Neuronal stem cell (in vitro differentiated cells): ENCODE results near the gene VWF.
"Not testable (repeated sequence)": the region's sequence is repeated elsewhere in the genome, so short reads cannot be mapped to it uniquely, and the experiment has no call there.

ENCODE experiments used
- DNase-seq: peaks from one replicate; pipeline ENCODE4 v3.0.0-alpha.2; 2013; ENCODE audit warnings: low spot score
- H2AFZ ChIP-seq: one replicate; pipeline ENCODE4 v1.6.1; 2013; ENCODE audit warnings: mild to moderate bottlenecking, low read length, inconsistent platforms
- H2AK5ac ChIP-seq: 2 replicates; pipeline ENCODE4 v1.6.1; 2013; ENCODE audit warnings: low read depth, mild to moderate bottlenecking, inconsistent platforms, low read length, moderate library complexity, mixed read lengths
- H2BK120ac ChIP-seq: 2 replicates; pipeline ENCODE4 v1.6.1; 2013; ENCODE audit warnings: low read depth, mild to moderate bottlenecking, inconsistent platforms, low read length, moderate library complexity, mixed read lengths
- H2BK12ac ChIP-seq: one replicate; pipeline ENCODE4 v1.6.1; 2013; ENCODE audit warnings: low read length, inconsistent platforms
- H2BK15ac ChIP-seq: 2 replicates; pipeline ENCODE4 v1.6.1; 2013; ENCODE audit warnings: mild to moderate bottlenecking, low read length, inconsistent platforms, mixed read lengths
- H2BK5ac ChIP-seq: one replicate; pipeline ENCODE4 v1.6.1; 2013; ENCODE audit warnings: inconsistent platforms, mild to moderate bottlenecking, low read length, moderate library complexity
- H3K14ac ChIP-seq: one replicate; pipeline ENCODE4 v1.6.1; 2013; ENCODE audit warnings: low read length, inconsistent platforms
- H3K18ac ChIP-seq: 2 replicates; pipeline ENCODE4 v1.6.1; 2013; ENCODE audit warnings: low read length, inconsistent platforms
- H3K23ac ChIP-seq: 2 replicates; pipeline ENCODE4 v1.6.1; 2013; ENCODE audit warnings: low read depth, mild to moderate bottlenecking, mixed read lengths, low read length, inconsistent platforms; ENCODE audit not compliant: poor library complexity
- H3K27ac ChIP-seq: replicated peaks from 3 replicates; pipeline ENCODE4 v1.5.1; 2013; ENCODE audit warnings: low read length, inconsistent platforms
- H3K27me3 ChIP-seq, 3 experiments: 2 replicates each; pipeline ENCODE4 v1.6.1; 2013; ENCODE audit warnings: low read length in 3 of 3, mild to moderate bottlenecking in 2 of 3, inconsistent platforms in 1 of 3, low read depth in 1 of 3, mixed read lengths in 1 of 3, moderate library complexity in 1 of 3; ENCODE audit not compliant: control insufficient read depth in 3 of 3, insufficient read depth in 3 of 3
- H3K36me3 ChIP-seq, 2 donors: replicated peaks in 1 of 2; 2 replicates each; pipeline ENCODE4 v1.6.1; 2013; ENCODE audit warnings: low read length in 2 of 2; ENCODE audit not compliant: control insufficient read depth in 2 of 2, insufficient read depth in 2 of 2
- H3K4ac ChIP-seq: 2 replicates; pipeline ENCODE4 v1.6.1; 2013; ENCODE audit warnings: inconsistent platforms, mild to moderate bottlenecking, low read length, moderate library complexity
- H3K4me1 ChIP-seq, 2 donors: 1 replicate in 1 of 2; 2 replicates in 1 of 2; pipeline ENCODE4 v1.6.1; 2013; ENCODE audit warnings: low read length in 2 of 2, low read depth in 1 of 2; ENCODE audit not compliant: control insufficient read depth in 2 of 2, insufficient read depth in 1 of 2
- H3K4me2 ChIP-seq: one replicate; pipeline ENCODE4 v1.6.1; 2013; ENCODE audit warnings: mild to moderate bottlenecking, low read length, inconsistent platforms; ENCODE audit not compliant: insufficient read depth, poor library complexity, severe bottlenecking
- H3K4me3 ChIP-seq, 2 donors: 2 replicates each; pipeline ENCODE4 v1.5.1; 2013; ENCODE audit warnings: low read length in 2 of 2, mild to moderate bottlenecking in 2 of 2, inconsistent platforms in 1 of 2, moderate library complexity in 1 of 2
- H3K79me1 ChIP-seq: one replicate; pipeline ENCODE4 v1.6.1; 2013; ENCODE audit warnings: low read depth, mild to moderate bottlenecking, inconsistent platforms, low read length, moderate library complexity
- H3K9ac ChIP-seq: one replicate; pipeline ENCODE4 v1.6.1; 2013; ENCODE audit warnings: mild to moderate bottlenecking, low read depth, low read length, inconsistent platforms; ENCODE audit not compliant: poor library complexity
- H3K9me3 ChIP-seq, 2 donors: replicated peaks in 1 of 2; 2 replicates each; pipeline versions ENCODE3 to v1.6.1; 2013; ENCODE audit warnings: low read length in 2 of 2, mild to moderate bottlenecking in 2 of 2, inconsistent platforms in 1 of 2, low read depth in 1 of 2, mixed read lengths in 1 of 2, moderate library complexity in 1 of 2; ENCODE audit not compliant: control insufficient read depth in 2 of 2, insufficient read depth in 1 of 2
- H4K8ac ChIP-seq: one replicate; pipeline ENCODE4 v1.6.1; 2013; ENCODE audit warnings: low read depth, mild to moderate bottlenecking, inconsistent platforms, low read length, moderate library complexity
- H4K91ac ChIP-seq: one replicate; pipeline ENCODE4 v1.6.1; 2013; ENCODE audit warnings: low read length, low read depth, mild to moderate bottlenecking, inconsistent platforms; ENCODE audit not compliant: poor library complexity
- WGBS, 2 donors: extraction: QIAGEN DNeasy Blood & Tissue Kit; methylation state at CpG; one replicate each; pipeline ENCODE4 v1.1.7; 2013; ENCODE audit warnings: missing lambda C conversion rate in 2 of 2, mixed read lengths in 1 of 2; ENCODE audit not compliant: insufficient read length in 2 of 2, insufficient replicate concordance in 1 of 2; ENCODE audit errors: extremely low coverage in 2 of 2; 5-methylcytosine and 5-hydroxymethylcytosine counted together

The VWF gene

DNA sequence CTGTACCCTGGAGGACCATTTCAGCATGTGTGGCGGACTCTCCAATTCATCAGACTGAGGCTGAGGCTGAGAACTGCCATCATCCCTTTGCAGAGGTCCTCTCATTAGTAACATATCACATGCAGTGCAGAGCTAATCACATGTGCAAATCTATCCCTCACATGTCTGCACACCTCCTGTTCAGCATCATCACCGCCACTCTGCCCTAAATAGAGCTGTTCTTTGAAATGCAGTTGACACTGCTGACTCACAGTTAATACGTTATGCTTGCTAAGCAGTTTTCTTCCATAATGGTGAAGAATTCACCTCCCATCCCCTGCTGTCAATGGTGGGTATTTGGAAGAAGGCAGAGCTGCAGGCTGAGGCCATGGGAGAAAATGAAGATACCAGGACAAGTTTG lies 94.4 kb downstream of the VWF start:
- Histone ChIP-seq H2BK120ac (no peak overlapping the region), H2AK5ac (no peak overlapping the region), H3K14ac (no peak overlapping the region), H3K9me3 (peaks cover 7 to 10% of the 10 kb centered on the region in 2 donors), H3K9ac (no peak overlapping the region), H3K27ac (no peak overlapping the region), H3K18ac (no peak overlapping the region), H3K4me1 (no peaks in the 10 kb centered on the region), H4K91ac (no peak overlapping the region), H3K4me2 (no peak overlapping the region), H3K27me3 (no peaks in the 10 kb centered on the region), H3K4ac (no peak overlapping the region), H3K4me3 (no peak overlapping the region), H2BK15ac (no peak overlapping the region), H3K36me3 (no peaks in the 10 kb centered on the region), H3K79me1 (no peaks in the 10 kb centered on the region), H3K23ac (no peak overlapping the region), H2AFZ (no peak overlapping the region), H2BK5ac (no peak overlapping the region), H2BK12ac (no peak overlapping the region), H4K8ac (no peak overlapping the region)
- no CpG with 5 or more reads among the region's 3 CpGs for WGBS, 2 donors
- DNase-seq, result no peak

DNA sequence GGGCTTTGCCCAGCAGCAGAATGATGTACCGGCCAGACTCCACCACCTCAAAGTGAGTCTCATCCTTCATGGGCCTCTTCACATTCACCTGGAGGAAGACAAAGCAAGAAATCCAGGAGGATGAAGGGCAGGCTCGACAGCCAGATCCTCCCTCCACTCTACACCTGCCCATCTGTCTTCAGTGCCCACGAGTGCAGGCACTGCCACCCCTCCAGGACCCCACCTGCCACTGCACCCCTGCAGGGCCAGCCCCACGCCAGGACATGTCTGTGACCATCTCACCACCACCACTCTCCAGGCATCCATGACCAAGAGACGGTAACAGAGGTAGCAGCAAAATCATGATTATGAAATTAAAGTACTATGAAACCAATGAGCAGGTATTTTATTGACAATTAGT lies 95.1 kb downstream of the VWF start:
- Histone ChIP-seq H2BK5ac (no peak overlapping the region), H3K23ac (no peak overlapping the region), H2AFZ (no peak overlapping the region), H3K27me3 (no peaks in the 10 kb centered on the region), H3K4me1 (no peaks in the 10 kb centered on the region), H3K27ac (peak overlapping the region; percentile 26), H2BK120ac (no peak overlapping the region), H3K14ac (no peak overlapping the region), H3K4me2 (no peak overlapping the region), H3K79me1 (no peaks in the 10 kb centered on the region), H3K9ac (no peak overlapping the region), H2BK15ac (no peak overlapping the region), H3K9me3 (peaks cover 7 to 10% of the 10 kb centered on the region in 2 donors), H3K4ac (peak overlapping the region; percentile 87), H3K4me3 (no peak overlapping the region), H4K91ac (no peak overlapping the region), H4K8ac (no peak overlapping the region), H2BK12ac (no peak overlapping the region), H2AK5ac (no peak overlapping the region), H3K18ac (no peak overlapping the region), H3K36me3 (no peaks in the 10 kb centered on the region)
- DNase-seq, result no peak
- no CpG with 5 or more reads among the region's 5 CpGs for WGBS, 2 donors

DNA sequence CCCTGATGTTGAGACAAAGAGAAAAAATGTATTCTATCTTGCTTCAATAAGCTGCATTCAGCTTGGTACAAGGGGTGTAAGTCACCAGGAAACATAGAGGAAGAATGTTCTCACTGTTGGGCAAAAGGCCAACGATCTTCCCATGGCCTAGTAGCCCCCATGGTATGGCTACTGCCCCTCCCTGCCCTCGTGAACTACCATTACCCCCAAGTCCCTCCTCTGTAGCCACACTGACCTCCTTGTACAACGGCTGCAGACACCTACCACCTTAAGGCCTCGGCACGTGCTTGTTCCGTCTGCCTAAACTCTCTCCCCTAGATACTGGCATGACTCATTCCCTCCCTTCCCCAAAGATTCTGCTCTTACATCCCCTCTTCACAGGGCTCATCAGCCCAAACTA lies 97.5 kb downstream of the VWF start:
- H4K8ac ChIP-seq, result no peak overlapping the region
- no peak overlapping the region for H3K4me2 ChIP-seq
- no peak overlapping the region for H3K27ac ChIP-seq
- no peak overlapping the region for H4K91ac ChIP-seq
- H3K4me3 ChIP-seq, result no peak overlapping the region
- H2BK120ac ChIP-seq, result no peak overlapping the region
- H2AFZ ChIP-seq, result no peak overlapping the region
- H3K4me1 ChIP-seq, result peaks cover 0 to 2% of the 10 kb centered on the region in 2 donors
- H2BK12ac ChIP-seq, result no peak overlapping the region
- no peak for DNase-seq
- WGBS, 2 donors, result no CpG with 5 or more reads among the region's 6 CpGs
- H3K27me3 ChIP-seq, result no peaks in the 10 kb centered on the region
- no peak overlapping the region for H3K18ac ChIP-seq
- no peak overlapping the region for H2BK15ac ChIP-seq
- no peak overlapping the region for H2BK5ac ChIP-seq
- H3K4ac ChIP-seq, result no peak overlapping the region
- H3K23ac ChIP-seq, result no peak overlapping the region
- H2AK5ac ChIP-seq, result no peak overlapping the region
- no peaks in the 10 kb centered on the region for H3K36me3 ChIP-seq
- H3K9ac ChIP-seq, result no peak overlapping the region
- H3K14ac ChIP-seq, result no peak overlapping the region
- peaks cover 7% of the 10 kb centered on the region in 2 donors for H3K9me3 ChIP-seq
- no peaks in the 10 kb centered on the region for H3K79me1 ChIP-seq

DNA sequence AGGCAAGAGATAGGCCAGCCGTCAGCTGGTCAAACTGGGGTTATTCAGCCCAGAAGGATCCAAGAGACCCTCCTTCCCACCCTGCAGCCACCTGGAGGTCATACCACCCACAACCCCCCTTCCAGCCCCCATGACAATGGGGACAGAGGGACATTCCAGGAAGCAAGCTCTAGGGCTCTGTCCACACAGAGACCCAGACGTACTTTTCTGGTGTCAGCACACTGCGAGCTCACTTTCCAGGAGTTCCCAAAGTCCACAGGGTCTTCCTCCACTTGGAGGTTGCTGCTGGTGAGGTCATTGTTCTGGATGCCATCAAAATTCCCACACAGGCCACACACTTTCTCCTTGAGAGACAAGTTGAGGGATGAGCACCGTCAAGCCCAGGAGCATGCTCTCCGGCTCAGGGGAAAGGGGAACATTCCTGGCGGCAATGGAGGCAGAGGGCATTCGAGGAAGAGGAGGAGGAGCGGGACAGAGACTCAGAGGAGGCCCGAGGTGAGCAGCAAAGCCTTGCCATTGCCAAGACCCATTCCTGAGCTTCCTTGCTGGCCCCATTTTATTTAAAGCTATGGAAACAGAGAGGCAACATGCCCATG lies 98.7 kb downstream of the VWF start:
- not testable (repeated sequence) for H4K8ac ChIP-seq, H3K79me1 ChIP-seq, H2BK12ac ChIP-seq, H3K23ac ChIP-seq, H2BK120ac ChIP-seq, H3K4me2 ChIP-seq, H2AFZ ChIP-seq, H3K9me3 ChIP-seq, DNase-seq, H3K4me1 ChIP-seq, H3K18ac ChIP-seq, H3K36me3 ChIP-seq, H2AK5ac ChIP-seq, H3K27ac ChIP-seq, H3K27me3 ChIP-seq, H3K4ac ChIP-seq, H2BK15ac ChIP-seq, H3K9ac ChIP-seq, H4K91ac ChIP-seq, H2BK5ac ChIP-seq, H3K4me3 ChIP-seq
- WGBS, 2 donors, result no CpG with 5 or more reads among the region's 9 CpGs
- H3K14ac ChIP-seq, result peak overlapping the region; percentile 3
